ENCODE measurements around the gene COMMD3. TPM values are rescaled to one million over a fixed set of nuclear protein-coding genes. Genes with fewer than 3 reads are reported as not detected.

Gene COMMD3
- total and polyA plus RNA-seq, 2 of the 8 experiments (the other 6 are each of a cell fraction or from before 2014, with no cell fraction given): 2.3 to 2.7 TPM

GRCh38 chr10:22271786-22272185 lies 44.4 kb upstream of the COMMD3 start:
- peak overlapping the region; percentile 76 for H2AFZ ChIP-seq (ENCODE audit: low read length)
- TF ChIP-seq BRCA1 (IDR thresholded peaks at IDR 0.05; ENCODE audit: low read depth, low read length) (no peak), JUND (IDR thresholded peaks at IDR 0.05; ENCODE audit: low read length) (no peak), NRF1 (IDR thresholded peaks at IDR 0.05; ENCODE audit: low read depth, low read length) (no peak), SIX5 (IDR thresholded peaks at IDR 0.05; ENCODE audit: low read depth, low read length) (no peak), HDAC2 (IDR thresholded peaks at IDR 0.05; ENCODE audit: borderline replicate concordance in 1 of 2, low read depth in 2 of 2, low read length in 2 of 2) (no peak), SAP30 (IDR thresholded peaks at IDR 0.05; ENCODE audit: insufficient read depth, insufficient replicate concordance, low read length) (no peak), ASH2L (IDR thresholded peaks at IDR 0.05; ENCODE audit: low read length) (no peak)

More at GRCh38 chr10:22271786-22272185, 44.4 kb upstream of the COMMD3 start:
- Histone ChIP-seq H3K4ac (replicated peaks; ENCODE audit: insufficient read length, low read depth, low read length) (no peak overlapping the region), H3K23me2 (ENCODE audit: low read depth, low read length) (no peaks in the 10 kb centered on the region), H4K91ac (replicated peaks; ENCODE audit: insufficient read length, low read length) (no peak overlapping the region), H3K23ac (ENCODE audit: insufficient read length) (no peak overlapping the region), H3K79me2 (ENCODE audit: control insufficient read depth in 1 of 2, insufficient read depth in 2 of 2, low read length in 2 of 2) (no peaks in the 10 kb centered on the region), H2AK5ac (ENCODE audit: low read depth, low read length) (no peak overlapping the region), H3K27me3 (replicated peaks in 1 of 4; ENCODE audit: control insufficient read depth in 3 of 4, extremely low read depth in 1 of 4, insufficient read depth in 3 of 4, low read length in 3 of 4) (no peaks in the 10 kb centered on the region; a peak in 3 of 7 replicates), H3K18ac (ENCODE audit: extremely low read depth, low read length) (no peak overlapping the region), H3K79me1 (ENCODE audit: low read depth, low read length) (no peaks in the 10 kb centered on the region), H3K27ac (ENCODE audit: low read depth, low read length) (no peak overlapping the region), H3K36me3 (ENCODE audit: control insufficient read depth in 2 of 4, insufficient read depth in 4 of 4, low read length in 3 of 4) (no peaks in the 10 kb centered on the region), H3K4me1 (replicated peaks in 1 of 4; ENCODE audit: control insufficient read depth in 3 of 4, insufficient read depth in 4 of 4, low read length in 3 of 4) (no peaks in the 10 kb centered on the region), H3K4me2 (ENCODE audit: insufficient read depth in 1 of 2, low read depth in 2 of 2, low read length in 2 of 2) (no peak overlapping the region), H2BK12ac (ENCODE audit: low read depth, low read length) (no peak overlapping the region), H3K4me3 (ENCODE audit: extremely low read depth in 1 of 4, insufficient read depth in 2 of 4, low read depth in 3 of 4, low read length in 4 of 4) (no peak overlapping the region), H3K56ac (replicated peaks; ENCODE audit: insufficient read length, low read depth, low read length) (no peak overlapping the region), H2BK5ac (ENCODE audit: low read depth, low read length) (no peak overlapping the region), H4K8ac (ENCODE audit: extremely low read depth, insufficient read depth, low read length) (no peak overlapping the region), H2BK120ac (replicated peaks; ENCODE audit: low read depth, low read length) (no peak overlapping the region), H3K9ac (replicated peaks in 1 of 4; ENCODE audit: extremely low read depth in 1 of 4, low read depth in 3 of 4, low read length in 3 of 4) (no peak overlapping the region), H4K5ac (ENCODE audit: insufficient read length, low read depth, low read length) (no peak overlapping the region), H3K14ac (ENCODE audit: insufficient read length) (no peak overlapping the region), H3K9me3 (ENCODE audit: insufficient read depth in 2 of 2, low read depth in 1 of 2, low read length in 1 of 2) (no peaks in the 10 kb centered on the region), H2BK20ac (ENCODE audit: low read length) (no peak overlapping the region), H2BK15ac (ENCODE audit: low read length) (no peak overlapping the region), H4K20me1 (replicated peaks in 1 of 2; ENCODE audit: control insufficient read depth in 1 of 2, insufficient read depth in 2 of 2, low read length in 2 of 2) (no peaks in the 10 kb centered on the region)
- WGBS, 2 experiments (ENCODE audit: extremely low coverage in 1 of 2, insufficient coverage in 1 of 2, insufficient read length in 1 of 2, insufficient replicate concordance in 2 of 2, low coverage in 1 of 2, low lambda C conversion rate in 2 of 2, missing lambda C conversion rate in 1 of 2): 88% methylated on average over 6 of the region's 6 CpGs; no CpG with 5 or more reads in 1 of the 2 experiments
- FAIRE-seq (no peak), DNase-seq (ENCODE audit: low read depth in 1 of 2, low spot score in 2 of 2) (no peak)
- ChIA-PET CTCF (ENCODE audit: partially characterized antibody) (interaction anchor here (0.7 to 0.9 kb wide), 2 partner anchors 242 to 278 kb away, joined by 3 read pairs; no protein-coding TSS in a partner anchor), POLR2A (ENCODE audit: partially characterized antibody) (no interaction called here)

All from H1 (cell line).